ENCODE data around the gene PRSS38.

PRSS38 gene

DNA sequence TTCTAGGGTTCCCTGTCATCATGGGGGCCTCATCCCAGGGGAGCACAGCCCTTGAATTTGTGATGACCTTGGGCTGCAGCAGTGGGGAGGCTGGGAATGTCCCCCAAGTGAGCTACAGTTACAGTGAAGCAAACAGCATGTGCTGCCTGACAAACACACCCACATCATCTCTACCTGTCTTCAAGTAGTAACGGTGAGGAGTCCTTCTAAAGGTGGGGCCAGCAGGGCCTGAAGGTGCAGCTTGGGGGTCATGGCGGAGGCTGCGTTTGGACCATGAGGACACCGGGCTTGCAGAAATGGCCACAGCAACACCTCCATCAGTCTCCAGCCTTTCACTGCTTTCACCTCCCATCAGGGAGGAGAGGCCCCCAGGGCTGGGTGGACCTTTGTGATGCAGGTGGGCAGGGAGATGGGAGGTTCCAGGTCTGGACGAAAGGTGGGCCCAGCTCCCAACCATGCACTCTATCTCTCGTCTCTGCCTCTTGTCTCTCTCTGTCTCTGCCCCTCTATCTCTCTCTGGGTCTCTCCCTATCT lies 76.5 kb downstream of the PRSS38 start:
- Histone ChIP-seq H3K27me3 (ENCODE audit: control insufficient read depth in 3 of 3, insufficient read depth in 3 of 3, low read depth in 1 of 3, low read length in 3 of 3) (no peaks in the 10 kb centered on the region), H3K14ac (ENCODE audit: low read length) (no peak overlapping the region), H3K18ac (ENCODE audit: low read length) (peak overlapping the region; percentile 50), H4K91ac (ENCODE audit: low read depth, low read length, poor library complexity) (no peak overlapping the region), H2BK15ac (ENCODE audit: low read length) (peak overlapping the region; percentile 74), H3K4me1 (ENCODE audit: control insufficient read depth in 2 of 2, insufficient read depth in 1 of 2, low read depth in 1 of 2, low read length in 2 of 2) (peaks cover 3 to 32% of the 10 kb centered on the region in 2 donors), H4K8ac (ENCODE audit: low read depth, low read length) (no peak overlapping the region), H2AFZ (ENCODE audit: low read length) (no peak overlapping the region), H3K23ac (ENCODE audit: low read depth, low read length, poor library complexity) (no peak overlapping the region), H2BK120ac (ENCODE audit: low read depth, low read length) (no peak overlapping the region), H3K27ac (replicated peaks; ENCODE audit: low read length) (no peak overlapping the region), H2BK5ac (ENCODE audit: low read length) (peak overlapping the region; percentile 47), H2AK5ac (ENCODE audit: low read depth, low read length) (peak overlapping the region; percentile 97), H3K4ac (ENCODE audit: low read length) (no peak overlapping the region), H3K9me3 (replicated peaks in 1 of 2; ENCODE audit: control insufficient read depth in 2 of 2, insufficient read depth in 1 of 2, low read depth in 1 of 2, low read length in 2 of 2) (no peaks in the 10 kb centered on the region), H3K79me1 (ENCODE audit: low read depth, low read length) (no peaks in the 10 kb centered on the region), H3K4me3 (ENCODE audit: low read length in 2 of 2) (no peak overlapping the region), H2BK12ac (ENCODE audit: low read length) (peak overlapping the region; percentile 75), H3K36me3 (replicated peaks in 1 of 2; ENCODE audit: control insufficient read depth in 2 of 2, insufficient read depth in 2 of 2, low read length in 2 of 2) (no peaks in the 10 kb centered on the region), H3K4me2 (ENCODE audit: insufficient read depth, low read length, poor library complexity, severe bottlenecking) (no peak overlapping the region), H3K9ac (ENCODE audit: low read depth, low read length, poor library complexity) (no peak overlapping the region)
- no CpG with 5 or more reads among the region's 6 CpGs for WGBS, 2 donors (ENCODE audit: extremely low coverage in 2 of 2, insufficient read length in 2 of 2, insufficient replicate concordance in 1 of 2)
- no peak for DNase-seq (ENCODE audit: low spot score)

DNA sequence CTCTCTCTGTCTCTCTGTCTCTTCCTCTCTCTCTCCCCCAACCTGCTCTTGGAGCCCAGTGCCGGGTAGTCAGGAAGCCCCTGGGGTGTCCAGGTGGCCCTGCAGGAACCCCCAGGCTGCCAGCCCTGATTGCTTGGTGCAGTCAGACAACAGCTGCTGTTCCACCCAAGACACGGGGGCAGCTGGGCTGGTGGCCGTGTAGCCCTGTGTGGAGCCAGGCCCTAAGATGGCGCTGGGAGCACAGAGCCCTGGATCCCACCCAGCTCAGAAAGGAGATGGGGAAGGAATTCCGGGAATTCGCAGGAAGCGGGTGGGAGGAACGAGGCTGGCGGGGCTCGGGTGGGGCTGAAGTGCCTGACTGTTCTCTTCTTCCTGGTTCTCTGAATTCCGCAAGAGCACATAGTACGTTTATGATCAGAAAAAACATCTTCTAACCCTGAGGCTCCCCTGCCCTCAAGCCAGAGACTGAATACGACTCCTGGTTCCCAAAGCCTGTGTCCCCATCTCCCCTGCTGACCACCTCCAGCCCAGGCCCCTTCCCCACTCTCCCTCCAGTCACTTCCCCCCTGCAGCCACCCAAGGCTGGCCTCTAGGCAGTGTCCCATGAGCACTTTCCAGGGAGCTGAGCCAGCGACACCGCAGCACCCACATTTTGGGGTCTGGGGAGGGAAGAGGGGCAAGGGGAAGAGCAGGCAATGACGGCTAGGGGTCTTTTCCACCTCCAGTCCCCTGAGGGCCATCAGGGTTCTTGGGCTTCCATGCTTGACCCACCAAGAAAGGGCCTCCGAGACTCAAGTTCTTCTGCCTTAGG lies 77.2 kb downstream of the PRSS38 start:
- no peak overlapping the region for H4K8ac ChIP-seq (ENCODE audit: low read depth, low read length)
- peak overlapping the region; percentile 52 for H3K23ac ChIP-seq (ENCODE audit: low read depth, low read length, poor library complexity)
- peak overlapping the region; percentile 97 for H2AK5ac ChIP-seq (ENCODE audit: low read depth, low read length)
- no CpG with 5 or more reads among the region's 17 CpGs for WGBS, 2 donors (ENCODE audit: extremely low coverage in 2 of 2, insufficient read length in 2 of 2, insufficient replicate concordance in 1 of 2)
- peaks cover 0 to 30% of the 10 kb centered on the region in 2 donors for H3K4me1 ChIP-seq (ENCODE audit: control insufficient read depth in 2 of 2, insufficient read depth in 1 of 2, low read depth in 1 of 2, low read length in 2 of 2)
- no peaks in the 10 kb centered on the region for H3K27me3 ChIP-seq (ENCODE audit: control insufficient read depth in 3 of 3, insufficient read depth in 3 of 3, low read depth in 1 of 3, low read length in 3 of 3)
- no peak overlapping the region for H4K91ac ChIP-seq (ENCODE audit: low read depth, low read length, poor library complexity)
- H3K27ac ChIP-seq (replicated peaks; ENCODE audit: low read length) = no peak overlapping the region
- peak overlapping the region; percentile 74 for H2BK15ac ChIP-seq (ENCODE audit: low read length)
- H3K4me3 ChIP-seq (ENCODE audit: low read length in 2 of 2) = no peak overlapping the region
- no peak overlapping the region for H3K4me2 ChIP-seq (ENCODE audit: insufficient read depth, low read length, poor library complexity, severe bottlenecking)
- H3K4ac ChIP-seq (ENCODE audit: low read length) = no peak overlapping the region
- no peak for DNase-seq (ENCODE audit: low spot score)
- H3K18ac ChIP-seq (ENCODE audit: low read length) = peak overlapping the region; percentile 89
- H2BK5ac ChIP-seq (ENCODE audit: low read length) = peak overlapping the region; percentile 47
- no peak overlapping the region for H3K9ac ChIP-seq (ENCODE audit: low read depth, low read length, poor library complexity)
- H2BK120ac ChIP-seq (ENCODE audit: low read depth, low read length) = peak overlapping the region; percentile 24
- no peak overlapping the region for H2BK12ac ChIP-seq (ENCODE audit: low read length)
- H2AFZ ChIP-seq (ENCODE audit: low read length) = no peak overlapping the region
- H3K9me3 ChIP-seq (replicated peaks in 1 of 2; ENCODE audit: control insufficient read depth in 2 of 2, insufficient read depth in 1 of 2, low read depth in 1 of 2, low read length in 2 of 2) = no peaks in the 10 kb centered on the region
- no peaks in the 10 kb centered on the region for H3K36me3 ChIP-seq (replicated peaks in 1 of 2; ENCODE audit: control insufficient read depth in 2 of 2, insufficient read depth in 2 of 2, low read length in 2 of 2)
- no peak overlapping the region for H3K14ac ChIP-seq (ENCODE audit: low read length)
- H3K79me1 ChIP-seq (ENCODE audit: low read depth, low read length) = no peaks in the 10 kb centered on the region

DNA sequence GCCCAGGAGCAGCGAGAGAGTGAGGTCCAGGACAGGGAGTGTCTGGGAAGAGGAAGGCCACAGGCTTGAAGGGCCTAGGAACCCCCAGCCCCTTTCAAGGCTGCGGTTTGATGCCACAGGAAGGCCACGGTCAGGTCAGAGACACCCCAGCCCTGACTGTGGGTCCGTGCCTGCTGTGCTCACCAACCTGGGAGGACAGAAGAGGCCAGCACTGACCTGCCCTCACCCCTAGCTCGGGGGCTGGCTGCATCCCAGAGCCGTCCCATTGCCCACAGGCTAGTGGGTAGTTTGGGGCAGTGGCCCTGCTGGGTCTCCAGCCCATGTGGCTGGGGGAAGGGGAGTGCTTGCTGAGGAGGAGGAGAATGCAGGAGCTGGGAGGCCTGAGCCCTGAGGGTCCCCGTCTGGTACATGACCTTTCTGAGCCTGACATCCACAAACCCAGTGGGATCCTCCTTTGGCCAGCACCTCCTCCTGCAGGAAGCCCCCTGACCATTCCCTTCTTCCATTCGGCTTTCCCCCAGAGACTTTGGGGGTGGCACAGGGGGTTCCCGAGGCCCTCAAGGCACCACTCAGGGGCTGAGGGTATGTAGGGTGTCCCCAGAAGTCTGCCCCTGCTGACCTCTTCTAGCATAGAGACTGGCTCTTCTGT lies 77.9 kb downstream of the PRSS38 start:
- Histone ChIP-seq H3K14ac (ENCODE audit: low read length) (no peak overlapping the region), H3K27ac (replicated peaks; ENCODE audit: low read length) (no peak overlapping the region), H3K36me3 (replicated peaks in 1 of 2; ENCODE audit: control insufficient read depth in 2 of 2, insufficient read depth in 2 of 2, low read length in 2 of 2) (no peaks in the 10 kb centered on the region), H3K9ac (ENCODE audit: low read depth, low read length, poor library complexity) (no peak overlapping the region), H2BK12ac (ENCODE audit: low read length) (no peak overlapping the region), H2AK5ac (ENCODE audit: low read depth, low read length) (peak overlapping the region; percentile 97), H3K4ac (ENCODE audit: low read length) (no peak overlapping the region), H3K27me3 (ENCODE audit: control insufficient read depth in 3 of 3, insufficient read depth in 3 of 3, low read depth in 1 of 3, low read length in 3 of 3) (no peaks in the 10 kb centered on the region), H3K4me3 (ENCODE audit: low read length in 2 of 2) (no peak overlapping the region), H3K9me3 (replicated peaks in 1 of 2; ENCODE audit: control insufficient read depth in 2 of 2, insufficient read depth in 1 of 2, low read depth in 1 of 2, low read length in 2 of 2) (no peaks in the 10 kb centered on the region), H2BK120ac (ENCODE audit: low read depth, low read length) (peak overlapping the region; percentile 24), H3K4me2 (ENCODE audit: insufficient read depth, low read length, poor library complexity, severe bottlenecking) (no peak overlapping the region), H2BK15ac (ENCODE audit: low read length) (peak overlapping the region; percentile 74), H3K23ac (ENCODE audit: low read depth, low read length, poor library complexity) (peak overlapping the region; percentile 11), H2BK5ac (ENCODE audit: low read length) (peak overlapping the region; percentile 47), H3K79me1 (ENCODE audit: low read depth, low read length) (no peaks in the 10 kb centered on the region), H3K18ac (ENCODE audit: low read length) (peak overlapping the region; percentile 89), H3K4me1 (ENCODE audit: control insufficient read depth in 2 of 2, insufficient read depth in 1 of 2, low read depth in 1 of 2, low read length in 2 of 2) (peaks cover 0 to 24% of the 10 kb centered on the region in 2 donors), H4K8ac (ENCODE audit: low read depth, low read length) (no peak overlapping the region), H4K91ac (ENCODE audit: low read depth, low read length, poor library complexity) (no peak overlapping the region), H2AFZ (ENCODE audit: low read length) (no peak overlapping the region)
- no peak for DNase-seq (ENCODE audit: low spot score)
- WGBS, 2 donors (ENCODE audit: extremely low coverage in 2 of 2, insufficient read length in 2 of 2, insufficient replicate concordance in 1 of 2) = no CpG with 5 or more reads among the region's 9 CpGs

Measured in neuronal stem cell (in vitro differentiated cells).